ENCODE results near the gene PAEP.

DNA sequence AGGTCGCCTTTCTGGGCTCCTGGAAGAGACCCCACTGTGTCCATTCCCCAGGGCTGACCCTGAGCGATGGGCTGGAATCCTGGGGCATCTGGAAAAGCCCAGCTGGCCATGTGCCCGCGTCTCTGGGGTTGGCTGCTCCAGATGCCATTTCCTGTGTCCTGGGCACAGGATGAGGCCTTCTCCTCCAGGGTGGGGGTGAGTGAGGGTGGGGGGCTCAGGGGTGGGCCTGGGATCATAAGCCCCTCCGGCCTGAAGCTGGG is 30.7 kb downstream of the PAEP start:
- TF ChIP-seq, protein P1, sequence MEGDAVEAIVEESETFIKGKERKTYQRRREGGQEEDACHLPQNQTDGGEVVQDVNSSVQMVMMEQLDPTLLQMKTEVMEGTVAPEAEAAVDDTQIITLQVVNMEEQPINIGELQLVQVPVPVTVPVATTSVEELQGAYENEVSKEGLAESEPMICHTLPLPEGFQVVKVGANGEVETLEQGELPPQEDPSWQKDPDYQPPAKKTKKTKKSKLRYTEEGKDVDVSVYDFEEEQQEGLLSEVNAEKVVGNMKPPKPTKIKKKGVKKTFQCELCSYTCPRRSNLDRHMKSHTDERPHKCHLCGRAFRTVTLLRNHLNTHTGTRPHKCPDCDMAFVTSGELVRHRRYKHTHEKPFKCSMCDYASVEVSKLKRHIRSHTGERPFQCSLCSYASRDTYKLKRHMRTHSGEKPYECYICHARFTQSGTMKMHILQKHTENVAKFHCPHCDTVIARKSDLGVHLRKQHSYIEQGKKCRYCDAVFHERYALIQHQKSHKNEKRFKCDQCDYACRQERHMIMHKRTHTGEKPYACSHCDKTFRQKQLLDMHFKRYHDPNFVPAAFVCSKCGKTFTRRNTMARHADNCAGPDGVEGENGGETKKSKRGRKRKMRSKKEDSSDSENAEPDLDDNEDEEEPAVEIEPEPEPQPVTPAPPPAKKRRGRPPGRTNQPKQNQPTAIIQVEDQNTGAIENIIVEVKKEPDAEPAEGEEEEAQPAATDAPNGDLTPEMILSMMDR (IDR thresholded peaks at IDR 0.05), result no peak
- TF ChIP-seq POLR2A (IDR thresholded peaks at IDR 0.05), result no peak
- TF ChIP-seq POLR2AphosphoS5 (IDR thresholded peaks at IDR 0.05), result no peak

Measured in prostate gland (tissue), 2 donors.